ENCODE results near the gene SLC27A5. TPM values are rescaled to one million over a fixed set of nuclear protein-coding genes. Genes with fewer than 3 reads are reported as not detected.

SLC27A5 gene
- total and polyA plus RNA-seq, 9 of the 15 experiments (the other 6 are each of a cell fraction or from before 2014, with no cell fraction given) = 42.2 to 318 (median 64.7) TPM

- TF ChIP-seq MGA (IDR thresholded peaks at IDR 0.05) = no peak; the same call in 1 of the 2 replicates
- peak; percentile 81; the same call in 1 of the 2 replicates for TF ChIP-seq FOXK1 (CRISPR knock-in tag; IDR thresholded peaks at IDR 0.05; ENCODE audit: borderline replicate concordance)
- peak; percentile 75 for TF ChIP-seq ZNF431 (CRISPR knock-in tag; IDR thresholded peaks at IDR 0.05)
- TF ChIP-seq SMAD2 (IDR thresholded peaks at IDR 0.05; ENCODE audit: low read depth, low read length) = no peak
- no peak for TF ChIP-seq BACH1 (tag; IDR thresholded peaks at IDR 0.05)
- no peak for TF ChIP-seq GATAD2B (IDR thresholded peaks at IDR 0.05; ENCODE audit: borderline replicate concordance)
- TF ChIP-seq CTCFL (IDR thresholded peaks at IDR 0.05; ENCODE audit: borderline replicate concordance, insufficient read depth, low read depth, low read length, poor library complexity, severe bottlenecking) = peak; percentile 10
- TF ChIP-seq JUN (IDR thresholded peaks at IDR 0.05; ENCODE audit: borderline replicate concordance, low read depth, low read length) = peak; percentile 46; the same call in 1 of the 2 replicates
- TF ChIP-seq JUN (CRISPR knock-in tag; IDR thresholded peaks at IDR 0.05; ENCODE audit: borderline replicate concordance) = no peak
- TF ChIP-seq, protein P1, sequence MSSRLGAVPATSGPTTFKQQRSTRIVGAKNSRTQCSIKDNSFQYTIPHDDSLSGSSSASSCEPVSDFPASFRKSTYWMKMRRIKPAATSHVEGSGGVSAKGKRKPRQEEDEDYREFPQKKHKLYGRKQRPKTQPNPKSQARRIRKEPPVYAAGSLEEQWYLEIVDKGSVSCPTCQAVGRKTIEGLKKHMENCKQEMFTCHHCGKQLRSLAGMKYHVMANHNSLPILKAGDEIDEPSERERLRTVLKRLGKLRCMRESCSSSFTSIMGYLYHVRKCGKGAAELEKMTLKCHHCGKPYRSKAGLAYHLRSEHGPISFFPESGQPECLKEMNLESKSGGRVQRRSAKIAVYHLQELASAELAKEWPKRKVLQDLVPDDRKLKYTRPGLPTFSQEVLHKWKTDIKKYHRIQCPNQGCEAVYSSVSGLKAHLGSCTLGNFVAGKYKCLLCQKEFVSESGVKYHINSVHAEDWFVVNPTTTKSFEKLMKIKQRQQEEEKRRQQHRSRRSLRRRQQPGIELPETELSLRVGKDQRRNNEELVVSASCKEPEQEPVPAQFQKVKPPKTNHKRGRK (tag; IDR thresholded peaks at IDR 0.05) = no peak
- TF ChIP-seq FIP1L1 (IDR thresholded peaks at IDR 0.05; ENCODE audit: low read depth, low read length, poor library complexity, severe bottlenecking) = peak; percentile 79
Measured at GRCh38 chr19:58554494-58555368, 42.9 kb upstream of the SLC27A5 start, which contains the start of gene CHMP2A (continued).

All from K562 (cell line).